ENCODE data around the gene CFAP410. TPM values are rescaled to one million over a fixed set of nuclear protein-coding genes. Genes with fewer than 3 reads are reported as not detected.

The CFAP410 gene
- total and polyA plus RNA-seq, 9 donors: 1.2 to 40.8 (median 29.3) TPM

- intact Hi-C loops (cut with DNase I): no loop called here
- 81 to 84% (median 84%) methylated on average over 19 of the region's 19 CpGs for WGBS, 3 donors
- Histone ChIP-seq H3K27me3 (no peaks in the 10 kb centered on the region), H3K27ac (no peak overlapping the region), H3K4me1 (ENCODE audit: insufficient read depth) (peaks cover 1% of the 10 kb centered on the region), H3K9me3 (no peaks in the 10 kb centered on the region), H3K4me3 (no peak overlapping the region), H3K36me3 (no peaks in the 10 kb centered on the region)
- no peak for TF ChIP-seq EP300 (IDR thresholded peaks at IDR 0.05)
- no peak for TF ChIP-seq POLR2A (IDR thresholded peaks at IDR 0.05)
- TF ChIP-seq, protein P1, sequence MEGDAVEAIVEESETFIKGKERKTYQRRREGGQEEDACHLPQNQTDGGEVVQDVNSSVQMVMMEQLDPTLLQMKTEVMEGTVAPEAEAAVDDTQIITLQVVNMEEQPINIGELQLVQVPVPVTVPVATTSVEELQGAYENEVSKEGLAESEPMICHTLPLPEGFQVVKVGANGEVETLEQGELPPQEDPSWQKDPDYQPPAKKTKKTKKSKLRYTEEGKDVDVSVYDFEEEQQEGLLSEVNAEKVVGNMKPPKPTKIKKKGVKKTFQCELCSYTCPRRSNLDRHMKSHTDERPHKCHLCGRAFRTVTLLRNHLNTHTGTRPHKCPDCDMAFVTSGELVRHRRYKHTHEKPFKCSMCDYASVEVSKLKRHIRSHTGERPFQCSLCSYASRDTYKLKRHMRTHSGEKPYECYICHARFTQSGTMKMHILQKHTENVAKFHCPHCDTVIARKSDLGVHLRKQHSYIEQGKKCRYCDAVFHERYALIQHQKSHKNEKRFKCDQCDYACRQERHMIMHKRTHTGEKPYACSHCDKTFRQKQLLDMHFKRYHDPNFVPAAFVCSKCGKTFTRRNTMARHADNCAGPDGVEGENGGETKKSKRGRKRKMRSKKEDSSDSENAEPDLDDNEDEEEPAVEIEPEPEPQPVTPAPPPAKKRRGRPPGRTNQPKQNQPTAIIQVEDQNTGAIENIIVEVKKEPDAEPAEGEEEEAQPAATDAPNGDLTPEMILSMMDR (IDR thresholded peaks at IDR 0.05): no peak
- peak in 1 of 5 donors; percentile 22 for DNase-seq
Measured at GRCh38 chr21:44375761-44376241, 36.6 kb upstream of the CFAP410 start.

DNA sequence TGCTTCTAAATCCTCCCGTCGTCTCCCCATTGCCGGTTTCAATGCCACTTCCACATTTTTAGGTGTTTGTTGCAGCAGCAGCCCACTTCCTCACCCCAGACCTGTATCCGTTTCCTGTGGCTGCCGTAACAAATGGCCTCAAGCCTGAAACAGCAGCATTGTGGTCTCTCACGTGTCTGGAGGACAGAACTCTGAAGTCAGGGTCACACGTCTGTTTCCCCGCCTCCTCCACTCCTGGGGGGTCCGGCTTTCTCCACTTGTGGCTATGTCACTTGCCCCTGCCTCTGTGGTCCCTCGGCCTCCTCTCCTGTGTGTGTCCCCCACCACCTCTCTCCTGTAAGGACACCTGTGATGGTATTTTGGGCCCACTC is 36.1 kb upstream of the CFAP410 start:
- Histone ChIP-seq H3K9me3 (no peaks in the 10 kb centered on the region), H3K36me3 (no peaks in the 10 kb centered on the region), H3K4me3 (no peak overlapping the region), H3K4me1 (ENCODE audit: insufficient read depth) (peaks cover 3% of the 10 kb centered on the region), H3K27me3 (no peaks in the 10 kb centered on the region), H3K27ac (no peak overlapping the region)
- peak in 1 of 5 donors; percentile 17 for DNase-seq
- WGBS, 3 donors: 83 to 87% (median 84%) methylated on average over 10 of the region's 10 CpGs
- TF ChIP-seq, protein P1 (IDR thresholded peaks at IDR 0.05): no peak
- TF ChIP-seq EP300 (IDR thresholded peaks at IDR 0.05) (no peak), POLR2A (IDR thresholded peaks at IDR 0.05) (no peak)
- intact Hi-C loops (cut with DNase I): no loop called here

GRCh38 chr21:44374601-44375280 is 35.6 kb upstream of the CFAP410 start:
- intact Hi-C loops (cut with DNase I): no loop called here
- H3K4me1 ChIP-seq (ENCODE audit: insufficient read depth): peaks cover 7% of the 10 kb centered on the region
- no peaks in the 10 kb centered on the region for H3K9me3 ChIP-seq
- no peak overlapping the region for H3K27ac ChIP-seq
- H3K4me3 ChIP-seq: no peak overlapping the region
- 85 to 90% (median 87%) methylated on average over 24 of the region's 24 CpGs for WGBS, 3 donors
- H3K36me3 ChIP-seq: no peaks in the 10 kb centered on the region
- DNase-seq: peak in 1 of 5 donors; percentile 7
- no peaks in the 10 kb centered on the region for H3K27me3 ChIP-seq
- TF ChIP-seq POLR2A (IDR thresholded peaks at IDR 0.05) (no peak), EP300 (IDR thresholded peaks at IDR 0.05) (no peak)
- TF ChIP-seq, protein P1 (IDR thresholded peaks at IDR 0.05): no peak

- no peak overlapping the region for H3K4me3 ChIP-seq
- no peaks in the 10 kb centered on the region for H3K36me3 ChIP-seq
- H3K4me1 ChIP-seq (ENCODE audit: insufficient read depth): peaks cover 7% of the 10 kb centered on the region
- WGBS, 3 donors: 47 to 63% (median 52%) methylated on average over 8 of the region's 8 CpGs
- H3K27ac ChIP-seq: no peak overlapping the region
- H3K9me3 ChIP-seq: no peaks in the 10 kb centered on the region
- intact Hi-C loops (cut with DNase I): no loop called here
- peak in 1 of 5 donors; percentile 7 for DNase-seq
- TF ChIP-seq POLR2A (IDR thresholded peaks at IDR 0.05): no peak
- TF ChIP-seq, protein P1 (IDR thresholded peaks at IDR 0.05): no peak
- TF ChIP-seq EP300 (IDR thresholded peaks at IDR 0.05): no peak
- no peaks in the 10 kb centered on the region for H3K27me3 ChIP-seq
Measured at GRCh38 chr21:44372616-44373015, 33.4 kb upstream of the CFAP410 start.
